Activated T-cell treated with anti-CD3 and anti-CD28 coated beads for 4 hours (primary cell): ENCODE results near the gene DCTPP1.

Source experiments
- DNase-seq: peaks from one replicate; pipeline ENCODE4 v3.0.0-alpha.2; 2020

DCTPP1 gene

GRCh38 chr16:30446203-30446595 lies 16.4 kb upstream of the DCTPP1 start:
- DNase-seq: no peak

DNA sequence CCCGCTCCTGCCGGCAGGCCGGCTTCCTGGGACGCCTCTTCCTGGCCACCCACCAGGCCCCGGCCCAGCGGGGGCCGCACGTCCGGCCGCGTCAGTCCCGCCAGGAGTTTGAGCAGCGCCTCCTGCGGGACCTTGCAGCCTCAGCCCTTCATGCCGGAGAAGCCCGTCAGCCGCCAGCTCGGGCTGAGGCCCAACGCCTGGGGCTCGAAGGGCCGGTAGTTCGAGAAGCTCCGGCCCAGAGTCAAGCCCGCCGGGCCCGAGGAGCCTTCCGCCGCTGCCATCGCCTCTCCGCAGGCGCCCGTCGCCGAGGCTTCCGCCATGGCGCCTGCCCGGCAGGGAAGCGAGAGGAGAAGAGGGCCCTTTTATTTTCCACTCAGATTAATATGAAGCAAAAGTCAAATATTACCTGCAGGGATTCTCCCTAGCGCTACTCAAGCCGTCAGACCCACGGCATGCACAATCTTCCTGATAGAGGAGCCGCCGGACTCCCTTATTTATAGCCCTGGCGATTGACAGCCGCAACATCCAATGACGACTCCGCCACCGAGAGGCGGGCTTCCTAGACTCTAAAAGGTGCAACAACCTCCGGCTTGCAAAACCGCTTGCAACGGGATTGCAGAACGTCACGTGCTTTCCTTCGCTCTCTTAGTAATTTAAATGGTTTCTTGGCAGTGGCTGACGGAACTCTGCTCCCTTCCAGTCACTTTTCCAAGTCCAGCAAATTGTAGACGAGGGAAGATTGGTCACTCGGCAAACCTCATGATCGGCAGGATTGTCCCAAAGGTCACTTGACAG lies 15.8 kb upstream of the DCTPP1 start, which contains the start of gene SEPHS2:
Gene SEPHS2 (minus strand): TSS at position 467 of the 795 bp plus-strand sequence. CDS start 147 bp downstream, at position 320.
- DNase-seq: peak; percentile 95

DNA sequence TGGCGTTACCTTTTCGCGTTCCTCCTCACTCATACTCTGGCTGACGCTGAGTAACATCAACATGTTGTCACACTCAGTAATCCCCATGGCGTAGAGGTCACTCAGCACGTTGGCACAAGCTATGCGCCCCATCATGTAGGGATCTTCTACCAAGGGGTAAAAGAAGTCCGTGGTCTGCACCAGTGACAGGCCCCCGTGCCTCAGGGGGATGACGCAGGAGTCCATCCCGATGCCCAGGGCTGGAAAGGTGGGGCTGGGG lies 15.2 kb upstream of the DCTPP1 start:
- DNase-seq: no peak

DNA sequence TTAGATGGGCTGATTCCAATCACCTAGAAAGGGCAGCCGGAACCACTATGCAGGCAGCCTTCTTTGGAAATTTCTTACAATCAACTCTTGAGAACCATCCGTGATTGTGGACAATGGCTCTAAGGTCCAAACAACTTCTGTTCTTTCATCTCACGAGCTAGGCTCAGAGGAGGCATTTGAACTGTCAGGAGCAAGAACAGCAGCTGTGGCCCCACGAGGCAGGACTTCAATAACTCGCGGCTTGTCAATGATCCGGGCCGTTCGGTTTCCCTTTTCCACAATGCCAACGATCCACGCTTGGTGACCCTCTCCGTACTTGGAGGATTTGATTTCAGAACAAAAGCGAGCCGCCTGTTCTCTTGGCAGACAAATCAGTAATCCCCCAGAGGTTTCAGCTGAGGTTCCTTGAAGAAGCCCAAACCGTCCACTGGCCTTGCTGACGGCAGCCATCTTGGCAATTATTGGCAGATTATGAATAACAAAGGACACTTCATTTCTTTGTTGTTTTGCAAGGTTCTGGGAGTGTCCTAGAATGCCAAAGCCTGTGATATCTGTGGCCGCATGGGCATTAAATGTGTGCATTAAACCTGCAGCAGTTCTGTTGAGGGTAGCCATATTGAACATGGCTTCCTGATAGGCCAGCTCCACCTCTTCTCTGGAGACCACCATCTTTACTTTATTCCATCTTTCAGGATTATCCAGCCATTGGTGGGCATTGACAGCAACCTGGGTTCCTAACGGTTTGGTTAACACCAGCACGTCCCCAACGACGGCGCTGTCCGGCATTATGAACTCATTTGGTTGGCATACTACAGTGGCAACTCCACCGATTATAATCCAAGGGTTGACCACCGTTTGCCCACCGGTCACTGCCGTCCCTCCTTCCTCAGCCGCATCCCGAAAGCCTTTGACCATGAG lies 14.7 kb upstream of the DCTPP1 start:
- no peak for DNase-seq

GRCh38 chr16:30443631-30444030 lies 13.8 kb upstream of the DCTPP1 start:
- no peak for DNase-seq

GRCh38 chr16:30439720-30440348 lies 10.0 kb upstream of the DCTPP1 start:
- DNase-seq: no peak

GRCh38 chr16:30438835-30439234 lies 9.0 kb upstream of the DCTPP1 start:
- no peak for DNase-seq

DNA sequence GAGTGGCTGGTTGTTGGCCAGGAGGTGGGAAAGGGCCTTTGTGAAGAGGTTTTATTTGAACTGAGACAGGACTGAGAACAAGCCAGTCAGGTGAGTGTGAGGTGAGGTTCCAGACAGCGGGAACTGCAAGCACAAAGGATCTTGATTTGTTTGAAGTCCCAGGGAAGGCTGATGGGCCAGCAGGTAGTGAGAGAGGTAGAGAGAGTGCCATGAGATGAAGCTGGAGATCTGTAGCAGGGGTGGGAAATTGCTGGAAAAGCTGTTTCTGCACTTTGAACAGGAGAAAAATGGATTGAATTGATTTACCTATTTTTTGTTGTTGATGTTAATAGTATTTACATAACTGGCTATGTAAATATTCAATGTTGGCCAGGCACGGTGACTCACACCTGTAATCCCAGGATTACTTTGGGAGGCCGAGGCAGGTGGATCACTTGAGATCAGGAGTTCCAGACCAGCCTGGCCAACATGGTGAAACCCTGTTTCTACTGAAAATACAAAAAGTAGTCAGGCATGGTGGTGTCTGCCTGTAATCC lies 7.7 kb upstream of the DCTPP1 start:
- no peak for DNase-seq

DNA sequence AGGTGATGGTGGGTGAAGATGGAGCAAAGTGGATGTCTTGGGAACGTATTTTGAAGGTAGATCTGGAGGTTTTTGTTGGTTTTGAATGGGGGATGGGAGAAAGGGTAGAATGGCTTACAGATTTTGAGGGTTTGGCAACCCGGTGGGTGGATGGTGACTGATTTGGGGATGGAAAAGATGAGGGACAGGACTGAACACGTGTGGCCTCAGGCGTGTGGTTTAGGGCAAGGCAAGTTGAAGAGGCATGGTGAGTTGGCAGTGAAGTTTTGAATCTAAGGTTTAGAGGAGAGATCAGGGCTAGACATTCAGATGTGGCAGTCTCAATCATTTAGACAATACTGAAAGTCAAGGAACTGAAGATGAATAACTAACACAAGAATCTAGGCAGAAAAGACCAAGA lies 5.0 kb upstream of the DCTPP1 start:
- no peak for DNase-seq

DNA sequence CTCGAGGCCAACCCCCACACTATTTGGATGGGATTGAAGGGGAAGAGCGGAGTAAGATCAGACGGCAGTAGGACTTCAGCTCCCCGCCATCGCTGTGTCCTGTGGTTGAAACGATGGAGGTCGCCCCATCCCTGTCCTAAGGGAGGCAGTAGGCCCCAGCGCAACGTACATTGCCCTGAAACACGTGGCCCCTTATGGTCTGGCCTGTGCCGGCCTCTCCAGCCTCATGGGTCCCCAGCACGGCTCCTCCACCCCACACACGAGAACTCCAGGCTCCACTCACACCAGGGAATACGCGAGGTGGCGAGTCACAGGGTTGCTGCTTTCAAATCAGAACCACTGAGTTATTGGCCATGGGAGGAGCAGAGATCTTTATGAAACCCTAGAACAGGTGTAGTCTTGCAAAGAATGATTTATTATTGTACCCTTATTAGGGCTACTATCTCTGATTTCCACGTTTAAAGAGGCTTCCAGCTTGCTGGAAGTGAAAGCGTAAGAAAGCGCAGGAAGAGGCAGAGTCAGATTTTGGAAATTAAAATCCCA lies 669 bp upstream of the DCTPP1 start:
- DNase-seq: no peak

DNA sequence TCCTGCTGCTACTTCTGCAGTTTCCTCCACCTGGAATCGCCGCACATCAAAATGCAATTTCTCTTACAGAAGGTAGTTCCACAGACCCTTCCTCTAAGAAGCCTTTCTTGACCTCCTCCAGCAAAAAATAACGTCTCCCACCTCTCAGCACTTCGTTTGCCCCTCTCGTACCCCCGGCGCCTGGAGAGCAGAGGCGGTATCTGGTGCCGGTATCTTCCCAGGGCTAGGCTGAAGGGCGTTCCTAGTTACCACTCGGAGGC lies 482 bp downstream of the DCTPP1 start:
- no peak for DNase-seq

GRCh38 chr16:30428055-30428454 lies 1.8 kb downstream of the DCTPP1 start:
- no peak for DNase-seq

- DNase-seq: no peak
These were observed 8.8 kb downstream of the DCTPP1 start for GRCh38 chr16:30421010-30421409.

DNA sequence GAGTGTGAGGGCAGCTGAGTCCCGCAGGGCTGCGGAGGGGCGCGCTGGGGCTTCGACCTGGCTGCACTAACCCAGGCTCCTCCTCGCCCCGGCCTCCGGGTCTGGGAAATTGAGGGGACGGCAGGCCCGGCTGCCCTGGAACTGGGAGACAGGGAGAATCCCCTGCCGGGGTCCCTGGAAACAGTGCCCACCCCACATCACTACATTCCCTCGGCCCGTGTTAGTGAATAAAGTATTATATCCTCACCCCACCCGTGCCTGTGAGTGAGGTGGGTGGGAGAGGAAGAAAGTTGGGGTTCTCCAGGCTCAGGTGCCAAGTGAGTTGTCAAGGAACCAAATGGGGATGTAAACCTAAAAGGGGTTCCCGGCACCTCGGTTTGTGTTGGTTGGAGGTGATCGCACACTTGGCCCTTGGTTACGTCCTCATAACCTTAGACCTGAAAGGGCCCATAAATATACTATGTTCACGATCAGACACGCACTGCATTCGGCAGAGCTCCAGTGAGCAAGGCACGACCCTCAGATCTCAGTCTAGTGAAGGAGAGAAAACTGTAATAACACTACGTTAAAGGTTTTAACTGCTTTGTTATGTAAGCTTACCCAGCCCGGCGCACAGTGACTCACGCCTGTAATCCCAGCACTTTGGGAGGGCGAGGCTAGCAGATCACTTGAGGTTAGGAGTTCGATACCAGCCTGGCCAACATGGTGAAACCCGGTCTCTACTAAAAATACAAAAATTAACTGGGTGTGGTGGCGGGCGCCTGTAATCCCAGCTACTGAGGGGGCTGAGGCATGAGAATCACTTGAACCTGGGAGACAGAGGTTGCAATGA lies 11.3 kb downstream of the DCTPP1 start:
- DNase-seq: no peak

DNA sequence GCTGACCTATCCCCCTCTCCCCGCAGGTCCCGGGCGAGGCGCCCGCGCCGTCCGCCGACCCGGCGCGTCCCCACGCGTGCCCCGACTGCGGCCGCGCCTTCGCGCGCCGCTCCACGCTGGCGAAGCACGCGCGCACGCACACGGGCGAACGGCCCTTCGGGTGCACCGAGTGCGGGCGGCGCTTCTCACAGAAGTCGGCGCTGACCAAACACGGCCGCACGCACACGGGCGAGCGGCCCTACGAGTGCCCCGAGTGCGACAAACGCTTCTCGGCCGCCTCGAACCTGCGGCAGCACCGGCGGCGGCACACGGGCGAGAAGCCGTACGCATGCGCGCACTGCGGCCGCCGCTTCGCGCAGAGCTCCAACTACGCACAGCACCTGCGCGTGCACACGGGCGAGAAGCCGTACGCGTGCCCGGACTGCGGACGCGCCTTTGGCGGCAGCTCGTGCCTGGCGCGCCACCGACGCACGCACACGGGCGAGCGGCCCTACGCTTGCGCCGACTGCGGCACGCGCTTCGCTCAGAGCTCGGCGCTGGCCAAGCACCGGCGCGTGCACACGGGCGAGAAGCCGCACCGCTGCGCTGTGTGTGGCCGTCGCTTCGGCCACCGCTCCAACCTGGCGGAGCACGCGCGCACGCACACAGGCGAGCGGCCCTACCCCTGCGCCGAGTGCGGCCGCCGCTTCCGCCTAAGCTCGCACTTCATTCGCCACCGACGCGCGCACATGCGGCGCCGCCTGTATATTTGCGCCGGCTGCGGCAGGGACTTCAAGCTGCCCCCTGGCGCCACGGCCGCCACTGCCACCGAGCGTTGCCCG lies 12.1 kb downstream of the DCTPP1 start:
- DNase-seq: peak; percentile 77

DNA sequence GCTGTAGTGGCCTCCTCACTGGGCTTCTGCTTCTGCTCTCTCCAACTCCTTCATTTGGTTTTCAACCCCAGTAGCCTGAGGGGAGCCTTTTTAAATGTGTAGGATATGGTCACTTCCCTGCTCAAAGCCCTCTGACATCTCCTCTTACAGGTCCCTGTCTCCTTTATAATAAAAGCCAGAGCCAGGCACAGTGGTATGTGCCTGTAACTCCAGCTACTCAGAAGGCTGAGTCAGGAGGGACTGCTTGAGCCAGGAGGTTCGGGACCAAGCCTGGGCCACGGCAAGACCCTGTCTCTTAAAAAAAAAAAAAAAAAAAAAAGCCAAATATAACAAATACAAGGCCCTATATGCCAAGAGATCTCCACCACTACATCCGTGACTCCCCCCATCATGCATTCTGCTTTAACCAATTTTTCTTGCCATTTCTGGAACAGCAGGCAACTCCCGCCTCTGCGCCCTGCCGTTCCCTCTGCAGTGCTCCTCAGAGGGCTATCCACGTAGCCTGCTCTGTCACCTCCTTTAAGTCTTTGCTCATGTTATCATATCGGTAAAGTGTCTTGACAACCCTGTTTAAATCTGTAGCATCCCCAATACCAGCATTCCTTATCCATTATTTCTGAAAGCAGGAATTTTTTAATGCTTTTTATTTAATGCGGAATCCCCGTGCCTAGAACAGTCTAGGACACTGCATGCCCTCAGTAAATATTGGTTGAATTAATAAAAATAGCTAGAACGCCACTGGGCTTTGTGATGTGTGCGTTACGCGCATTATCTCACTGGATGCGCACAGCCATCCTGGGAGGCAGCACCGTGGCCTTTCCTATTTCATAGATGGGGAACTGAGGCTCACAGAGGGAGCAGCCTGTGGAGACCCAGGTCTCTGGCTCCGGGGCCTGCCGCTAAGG lies 13.0 kb downstream of the DCTPP1 start:
- no peak for DNase-seq

DNA sequence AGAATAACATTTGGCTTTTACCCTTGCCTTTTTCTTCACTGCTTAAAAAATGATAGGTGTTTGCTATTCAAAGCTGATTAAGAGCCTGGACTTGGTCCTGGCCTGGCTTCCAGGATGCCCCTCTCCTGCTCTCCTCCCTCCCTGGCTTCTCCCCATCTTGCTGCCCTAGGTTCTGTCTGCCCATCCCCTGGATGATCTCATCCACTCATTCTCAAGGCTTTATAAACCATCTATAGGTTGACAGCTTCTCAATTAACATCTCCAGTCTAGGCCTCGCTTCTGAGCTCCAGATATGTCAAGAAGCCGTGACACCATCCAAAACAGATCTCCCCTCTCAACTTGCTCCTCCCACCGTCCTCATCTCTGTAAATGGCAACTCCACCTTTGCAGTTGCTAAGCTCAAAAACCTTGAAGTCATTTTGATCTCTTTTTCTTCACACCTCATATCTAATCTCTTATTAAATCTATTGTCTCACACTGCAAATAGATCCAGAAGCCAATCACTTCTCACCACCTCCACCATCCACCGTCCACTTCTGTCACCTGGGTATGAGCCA lies 13.7 kb downstream of the DCTPP1 start:
- no peak for DNase-seq

DNA sequence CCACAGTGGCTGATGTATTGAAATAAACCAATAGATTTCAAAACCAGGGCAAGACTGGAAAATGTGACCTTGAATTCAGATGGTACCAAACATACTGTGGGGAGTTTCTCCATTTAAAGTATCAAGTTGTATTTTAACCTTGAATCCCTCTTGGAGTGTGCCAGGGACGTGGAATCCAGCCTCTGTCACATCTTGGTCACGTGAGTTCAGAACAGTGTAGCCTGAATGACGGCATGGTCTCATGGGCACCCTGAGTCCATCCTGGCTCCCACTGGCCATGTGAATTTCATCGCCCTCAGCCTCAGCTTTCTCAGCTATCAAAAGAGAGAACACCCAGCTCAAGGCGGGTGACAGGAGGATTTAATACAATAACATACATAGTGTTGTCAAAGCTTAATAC lies 15.7 kb downstream of the DCTPP1 start:
- DNase-seq: no peak

- no peak for DNase-seq
These were observed 16.6 kb downstream of the DCTPP1 start for GRCh38 chr16:30413112-30413806.
